ENCODE data around the gene ENTPD5.

ENTPD5 gene

GRCh38 chr14:73988065-73988464, 31.0 kb downstream of the ENTPD5 start:
- Histone ChIP-seq H3K4me1 (ENCODE audit: control insufficient read depth, insufficient read depth, low read length, poor library complexity, severe bottlenecking) (no peaks in the 10 kb centered on the region), H3K27ac (ENCODE audit: insufficient read depth, low read length, poor library complexity, severe bottlenecking) (no peak overlapping the region), H3K4me3 (ENCODE audit: insufficient read depth, low read depth, low read length, poor library complexity, severe bottlenecking) (no peak overlapping the region), H3K36me3 (ENCODE audit: control insufficient read depth, insufficient read depth, low read length) (peaks cover 3% of the 10 kb centered on the region), H3K9me3 (ENCODE audit: control insufficient read depth, low read length) (no peaks in the 10 kb centered on the region), H3K27me3 (replicated peaks; ENCODE audit: control insufficient read depth, insufficient read depth, low read length, poor library complexity, severe bottlenecking) (no peaks in the 10 kb centered on the region)
- DNase-seq: no peak

GRCh38 chr14:73977896-73978295, 41.2 kb downstream of the ENTPD5 start:
- Histone ChIP-seq H3K27ac (ENCODE audit: insufficient read depth, low read length, poor library complexity, severe bottlenecking) (no peak overlapping the region), H3K4me1 (ENCODE audit: control insufficient read depth, insufficient read depth, low read length, poor library complexity, severe bottlenecking) (no peaks in the 10 kb centered on the region), H3K4me3 (ENCODE audit: insufficient read depth, low read depth, low read length, poor library complexity, severe bottlenecking) (no peak overlapping the region), H3K9me3 (ENCODE audit: control insufficient read depth, low read length) (no peaks in the 10 kb centered on the region), H3K36me3 (ENCODE audit: control insufficient read depth, insufficient read depth, low read length) (peaks cover 8% of the 10 kb centered on the region), H3K27me3 (replicated peaks; ENCODE audit: control insufficient read depth, insufficient read depth, low read length, poor library complexity, severe bottlenecking) (no peaks in the 10 kb centered on the region)
- no peak for DNase-seq

DNA sequence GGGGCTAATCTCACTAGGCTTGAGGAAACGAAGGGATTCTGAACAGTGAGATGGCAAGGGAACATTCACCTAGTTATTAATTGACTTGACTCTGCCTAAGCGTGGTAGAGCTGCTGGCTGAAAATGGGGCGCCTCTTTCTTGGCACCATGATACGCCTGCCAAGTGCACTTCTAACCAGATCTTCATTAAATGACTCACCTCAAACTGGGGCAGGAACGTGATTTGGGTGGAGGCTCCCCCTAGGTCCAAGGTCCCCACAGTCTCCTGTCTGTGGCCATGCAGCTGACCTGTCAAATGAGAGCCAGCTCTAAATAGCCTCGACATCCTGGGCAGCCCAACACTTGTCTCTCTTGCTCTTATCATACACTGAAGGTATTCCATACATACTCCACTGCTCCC, 43.0 kb downstream of the ENTPD5 start:
- Histone ChIP-seq H3K4me3 (ENCODE audit: insufficient read depth, low read depth, low read length, poor library complexity, severe bottlenecking) (no peak overlapping the region), H3K4me1 (ENCODE audit: control insufficient read depth, insufficient read depth, low read length, poor library complexity, severe bottlenecking) (no peaks in the 10 kb centered on the region), H3K27ac (ENCODE audit: insufficient read depth, low read length, poor library complexity, severe bottlenecking) (no peak overlapping the region), H3K9me3 (ENCODE audit: control insufficient read depth, low read length) (no peaks in the 10 kb centered on the region), H3K27me3 (replicated peaks; ENCODE audit: control insufficient read depth, insufficient read depth, low read length, poor library complexity, severe bottlenecking) (no peaks in the 10 kb centered on the region), H3K36me3 (ENCODE audit: control insufficient read depth, insufficient read depth, low read length) (peaks cover 13% of the 10 kb centered on the region)
- DNase-seq: no peak

GRCh38 chr14:73973497-73973896, 45.6 kb downstream of the ENTPD5 start:
- Histone ChIP-seq H3K4me3 (ENCODE audit: insufficient read depth, low read depth, low read length, poor library complexity, severe bottlenecking) (no peak overlapping the region), H3K27ac (ENCODE audit: insufficient read depth, low read length, poor library complexity, severe bottlenecking) (no peak overlapping the region), H3K36me3 (ENCODE audit: control insufficient read depth, insufficient read depth, low read length) (peaks cover 13% of the 10 kb centered on the region), H3K9me3 (ENCODE audit: control insufficient read depth, low read length) (no peaks in the 10 kb centered on the region), H3K27me3 (replicated peaks; ENCODE audit: control insufficient read depth, insufficient read depth, low read length, poor library complexity, severe bottlenecking) (no peaks in the 10 kb centered on the region), H3K4me1 (ENCODE audit: control insufficient read depth, insufficient read depth, low read length, poor library complexity, severe bottlenecking) (no peaks in the 10 kb centered on the region)
- DNase-seq: no peak

DNA sequence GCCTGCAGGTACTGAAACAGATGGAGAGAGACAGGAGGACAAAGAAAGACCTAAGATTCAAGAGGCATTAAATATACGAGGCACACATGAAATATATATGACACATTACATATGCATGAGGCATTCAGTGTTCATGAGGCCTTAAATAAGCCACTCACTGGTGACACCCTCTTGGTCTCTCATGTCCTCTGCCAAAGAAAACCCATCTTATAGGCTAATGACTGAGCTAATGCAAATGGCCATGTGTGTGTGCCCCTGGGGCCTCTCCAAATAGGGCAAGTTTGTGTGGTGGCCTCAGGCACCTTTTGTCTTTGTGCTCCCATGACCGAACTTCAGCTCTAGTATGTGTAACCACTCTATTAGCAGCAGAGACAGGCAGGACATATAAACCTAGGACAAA, 50.2 kb downstream of the ENTPD5 start:
- Histone ChIP-seq H3K9me3 (ENCODE audit: control insufficient read depth, low read length) (no peaks in the 10 kb centered on the region), H3K4me1 (ENCODE audit: control insufficient read depth, insufficient read depth, low read length, poor library complexity, severe bottlenecking) (no peaks in the 10 kb centered on the region), H3K27ac (ENCODE audit: insufficient read depth, low read length, poor library complexity, severe bottlenecking) (no peak overlapping the region), H3K27me3 (replicated peaks; ENCODE audit: control insufficient read depth, insufficient read depth, low read length, poor library complexity, severe bottlenecking) (no peaks in the 10 kb centered on the region), H3K36me3 (ENCODE audit: control insufficient read depth, insufficient read depth, low read length) (peaks cover 5% of the 10 kb centered on the region), H3K4me3 (ENCODE audit: insufficient read depth, low read depth, low read length, poor library complexity, severe bottlenecking) (no peak overlapping the region)
- no peak for DNase-seq

GRCh38 chr14:73965216-73965615, 53.9 kb downstream of the ENTPD5 start:
- Histone ChIP-seq H3K4me1 (ENCODE audit: control insufficient read depth, insufficient read depth, low read length, poor library complexity, severe bottlenecking) (no peaks in the 10 kb centered on the region), H3K36me3 (ENCODE audit: control insufficient read depth, insufficient read depth, low read length) (peaks cover 21% of the 10 kb centered on the region), H3K27ac (ENCODE audit: insufficient read depth, low read length, poor library complexity, severe bottlenecking) (no peak overlapping the region), H3K27me3 (replicated peaks; ENCODE audit: control insufficient read depth, insufficient read depth, low read length, poor library complexity, severe bottlenecking) (no peaks in the 10 kb centered on the region), H3K4me3 (ENCODE audit: insufficient read depth, low read depth, low read length, poor library complexity, severe bottlenecking) (no peak overlapping the region), H3K9me3 (ENCODE audit: control insufficient read depth, low read length) (no peaks in the 10 kb centered on the region)
- DNase-seq: no peak

- no peak for DNase-seq
- Histone ChIP-seq H3K36me3 (ENCODE audit: control insufficient read depth, insufficient read depth, low read length) (peaks cover 47% of the 10 kb centered on the region), H3K9me3 (ENCODE audit: control insufficient read depth, low read length) (no peaks in the 10 kb centered on the region), H3K4me1 (ENCODE audit: control insufficient read depth, insufficient read depth, low read length, poor library complexity, severe bottlenecking) (no peaks in the 10 kb centered on the region), H3K27ac (ENCODE audit: insufficient read depth, low read length, poor library complexity, severe bottlenecking) (no peak overlapping the region), H3K4me3 (ENCODE audit: insufficient read depth, low read depth, low read length, poor library complexity, severe bottlenecking) (no peak overlapping the region), H3K27me3 (replicated peaks; ENCODE audit: control insufficient read depth, insufficient read depth, low read length, poor library complexity, severe bottlenecking) (no peaks in the 10 kb centered on the region)
These were observed 57.9 kb downstream of the ENTPD5 start for GRCh38 chr14:73961192-73961591.

GRCh38 chr14:73958591-73958990, 60.5 kb downstream of the ENTPD5 start:
- no peaks in the 10 kb centered on the region for H3K9me3 ChIP-seq (ENCODE audit: control insufficient read depth, low read length)
- peaks cover 57% of the 10 kb centered on the region for H3K36me3 ChIP-seq (ENCODE audit: control insufficient read depth, insufficient read depth, low read length)
- no peak overlapping the region for H3K4me3 ChIP-seq (ENCODE audit: insufficient read depth, low read depth, low read length, poor library complexity, severe bottlenecking)
- no peak for DNase-seq
- H3K27me3 ChIP-seq (replicated peaks; ENCODE audit: control insufficient read depth, insufficient read depth, low read length, poor library complexity, severe bottlenecking): no peaks in the 10 kb centered on the region
- H3K27ac ChIP-seq (ENCODE audit: insufficient read depth, low read length, poor library complexity, severe bottlenecking): no peak overlapping the region
- H3K4me1 ChIP-seq (ENCODE audit: control insufficient read depth, insufficient read depth, low read length, poor library complexity, severe bottlenecking): no peaks in the 10 kb centered on the region

DNA sequence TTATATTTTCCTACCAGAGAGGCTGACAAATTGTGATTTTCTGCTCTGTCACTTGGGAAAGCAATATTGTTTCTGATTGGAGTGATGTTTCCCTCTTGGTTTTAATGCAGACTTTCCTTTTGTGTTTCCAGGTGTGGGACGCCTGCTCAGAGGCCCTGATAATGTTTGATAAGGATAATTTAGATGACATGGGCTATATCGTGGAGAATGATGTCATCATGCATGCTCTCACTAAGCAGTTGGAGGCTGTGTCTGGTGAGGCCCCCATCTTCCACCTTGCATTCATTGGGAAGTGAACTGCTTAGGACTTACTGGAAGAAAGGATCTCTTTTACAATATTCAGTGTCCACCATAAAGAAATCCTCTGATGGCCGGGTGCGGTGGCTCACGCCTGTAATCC, 63.4 kb downstream of the ENTPD5 start:
- Histone ChIP-seq H3K36me3 (ENCODE audit: control insufficient read depth, insufficient read depth, low read length) (peaks cover 40% of the 10 kb centered on the region), H3K27me3 (replicated peaks; ENCODE audit: control insufficient read depth, insufficient read depth, low read length, poor library complexity, severe bottlenecking) (no peaks in the 10 kb centered on the region), H3K27ac (ENCODE audit: insufficient read depth, low read length, poor library complexity, severe bottlenecking) (no peak overlapping the region), H3K4me1 (ENCODE audit: control insufficient read depth, insufficient read depth, low read length, poor library complexity, severe bottlenecking) (no peaks in the 10 kb centered on the region), H3K9me3 (ENCODE audit: control insufficient read depth, low read length) (no peaks in the 10 kb centered on the region), H3K4me3 (ENCODE audit: insufficient read depth, low read depth, low read length, poor library complexity, severe bottlenecking) (no peak overlapping the region)
- DNase-seq: no peak

DNA sequence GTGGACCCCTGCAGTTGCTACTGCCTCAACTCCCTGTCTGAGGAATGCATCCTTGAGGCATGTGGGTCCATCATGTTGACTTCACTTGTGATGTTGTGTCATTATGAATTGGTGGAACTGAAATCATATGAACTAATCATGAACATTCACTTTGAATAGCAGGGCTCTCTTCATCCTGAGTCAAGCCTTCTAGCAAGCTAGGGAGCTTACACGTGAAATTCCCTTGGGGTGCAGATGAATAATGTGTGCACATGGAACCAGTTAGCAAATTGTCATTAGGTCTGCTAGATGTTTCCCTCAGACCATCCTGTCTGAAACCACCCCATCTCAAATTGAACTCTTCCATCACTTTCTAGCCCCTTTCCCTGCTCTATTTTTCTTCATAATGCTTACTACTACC, 65.4 kb downstream of the ENTPD5 start:
- no peak overlapping the region for H3K4me3 ChIP-seq (ENCODE audit: insufficient read depth, low read depth, low read length, poor library complexity, severe bottlenecking)
- H3K27ac ChIP-seq (ENCODE audit: insufficient read depth, low read length, poor library complexity, severe bottlenecking): no peak overlapping the region
- H3K4me1 ChIP-seq (ENCODE audit: control insufficient read depth, insufficient read depth, low read length, poor library complexity, severe bottlenecking): no peaks in the 10 kb centered on the region
- H3K27me3 ChIP-seq (replicated peaks; ENCODE audit: control insufficient read depth, insufficient read depth, low read length, poor library complexity, severe bottlenecking): no peaks in the 10 kb centered on the region
- no peaks in the 10 kb centered on the region for H3K9me3 ChIP-seq (ENCODE audit: control insufficient read depth, low read length)
- no peak for DNase-seq
- peaks cover 24% of the 10 kb centered on the region for H3K36me3 ChIP-seq (ENCODE audit: control insufficient read depth, insufficient read depth, low read length)

All from effector memory CD4-positive, alpha-beta T cell (primary cell).